GM19238 (cell line): ENCODE results near the gene SLC25A23.
"Not testable (repeated sequence)": the region's sequence is repeated elsewhere in the genome, so short reads cannot be mapped to it uniquely, and the experiment has no call there.

Experiments
- DNase-seq: peaks from one replicate; pipeline ENCODE4 v3.0.0; 2011; ENCODE audit warnings: low spot score; ENCODE audit not compliant: insufficient read length

SLC25A23 gene

GRCh38 chr19:6402058-6402457 lies 57.5 kb downstream of the SLC25A23 start:
- no peak for DNase-seq

GRCh38 chr19:6400062-6400944 lies 59.3 kb downstream of the SLC25A23 start:
- not testable (repeated sequence) for DNase-seq

- DNase-seq = no peak
Measured at GRCh38 chr19:6396305-6396704, 63.3 kb downstream of the SLC25A23 start.

GRCh38 chr19:6394831-6395230 lies 64.8 kb downstream of the SLC25A23 start:
- DNase-seq = no peak

GRCh38 chr19:6393983-6394412 lies 65.6 kb downstream of the SLC25A23 start:
- no peak for DNase-seq

- peak; percentile 97 for DNase-seq
Measured at GRCh38 chr19:6393074-6393982, 66.3 kb downstream of the SLC25A23 start, which contains the start of gene GTF2F1. TSS of gene GTF2F1 (minus strand) at chr19:6393164. CDS start at chr19:6392995, 169 bp downstream.

GRCh38 chr19:6392221-6393073 lies 67.1 kb downstream of the SLC25A23 start:
- no peak for DNase-seq
